Stimulated activated CD8-positive, alpha-beta memory T cell treated with anti-CD3 and anti-CD28 coated beads, Interleukin-12 subunit alpha, Interleukin-12 subunit beta, amount 100 ng/mL, for 1 hour (primary cell): ENCODE results near the gene PTPN18.

Experiments
- DNase-seq: peaks from one replicate; pipeline ENCODE4 v3.0.0-alpha.2; 2020; ENCODE audit warnings: low read depth

Gene PTPN18

GRCh38 chr2:130366720-130367119 lies 10.9 kb downstream of the PTPN18 start:
- DNase-seq: no peak

GRCh38 chr2:130368786-130369185 lies 12.9 kb downstream of the PTPN18 start:
- no peak for DNase-seq

- DNase-seq: no peak
Measured at GRCh38 chr2:130369311-130369964, 13.6 kb downstream of the PTPN18 start.

GRCh38 chr2:130369965-130370341 lies 14.1 kb downstream of the PTPN18 start:
- DNase-seq: no peak

- DNase-seq: no peak
Measured at GRCh38 chr2:130370490-130370889, 14.6 kb downstream of the PTPN18 start.

GRCh38 chr2:130371723-130372054 lies 15.8 kb downstream of the PTPN18 start:
- no peak for DNase-seq

GRCh38 chr2:130372055-130372832 lies 16.4 kb downstream of the PTPN18 start:
- peak; percentile 46 for DNase-seq

GRCh38 chr2:130372833-130373807 lies 17.3 kb downstream of the PTPN18 start:
- no peak for DNase-seq

- no peak for DNase-seq
Measured at GRCh38 chr2:130373808-130374365, 18.0 kb downstream of the PTPN18 start.

GRCh38 chr2:130374587-130375290 lies 18.9 kb downstream of the PTPN18 start:
- DNase-seq: no peak

GRCh38 chr2:130375291-130376266 lies 19.7 kb downstream of the PTPN18 start:
- DNase-seq: no peak

- DNase-seq: no peak
Measured at GRCh38 chr2:130376433-130377293, 20.8 kb downstream of the PTPN18 start.

GRCh38 chr2:130377491-130377890 lies 21.6 kb downstream of the PTPN18 start:
- no peak for DNase-seq

- DNase-seq: no peak
Measured at GRCh38 chr2:130378206-130378897, 22.5 kb downstream of the PTPN18 start.

- no peak for DNase-seq
Measured at GRCh38 chr2:130378898-130379214, 23.0 kb downstream of the PTPN18 start.

- no peak for DNase-seq
Measured at GRCh38 chr2:130380096-130380934, 24.5 kb downstream of the PTPN18 start.

- DNase-seq: no peak
Measured at GRCh38 chr2:130381145-130381544, 25.3 kb downstream of the PTPN18 start.

GRCh38 chr2:130381619-130382018 lies 25.8 kb downstream of the PTPN18 start:
- DNase-seq: no peak
